Amniotic epithelial cell (primary cell): ENCODE measurements around the gene FUT7.
"Not testable (repeated sequence)": the region's sequence is repeated elsewhere in the genome, so short reads cannot be mapped to it uniquely, and the experiment has no call there.

Experiments
- DNase-seq: peaks from one replicate; pipeline ENCODE4 v3.0.0-alpha.2; 2010; ENCODE audit warnings: low read depth

The FUT7 gene

DNA sequence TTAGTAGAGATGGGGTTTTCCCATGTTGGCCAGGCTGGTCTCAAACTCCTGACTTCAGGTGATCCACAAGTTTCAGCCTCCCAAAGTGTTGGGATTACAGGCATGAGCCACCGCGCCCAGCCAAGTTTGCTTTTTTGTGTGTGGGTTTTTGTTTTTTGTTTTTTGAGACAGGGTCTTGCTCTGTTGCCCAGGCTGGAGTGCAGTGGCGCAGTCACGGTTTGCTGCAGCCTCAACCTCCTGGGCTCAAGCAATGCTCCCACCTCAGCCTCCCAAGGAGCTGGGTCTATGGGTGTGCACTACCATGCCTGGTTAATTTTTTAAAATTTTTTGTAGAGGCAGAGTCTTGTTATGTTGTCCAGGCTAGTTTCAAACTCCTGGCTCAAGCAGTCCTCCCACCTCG lies 1.6 kb upstream of the FUT7 start:
- not testable (repeated sequence) for DNase-seq

DNA sequence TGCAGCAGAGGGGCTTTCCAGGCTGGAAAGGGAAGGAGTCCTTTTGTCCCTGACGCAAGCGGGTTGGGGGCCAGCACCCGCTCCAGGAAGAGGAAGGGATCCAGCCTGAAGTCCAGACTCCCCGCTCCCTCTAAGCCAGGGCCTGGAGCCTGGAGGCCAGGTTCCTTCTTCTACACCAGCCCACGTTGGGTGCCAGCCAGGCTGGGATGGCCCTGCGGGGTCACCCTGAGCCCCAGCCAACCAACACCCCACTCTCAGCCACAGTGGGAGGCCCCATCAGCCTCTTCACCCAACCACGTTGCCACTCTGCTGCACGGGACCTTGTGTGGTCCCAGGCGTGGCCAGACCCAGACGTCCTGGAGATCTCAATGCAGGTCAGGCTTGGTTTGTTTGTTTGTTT lies 970 bp upstream of the FUT7 start:
- no peak for DNase-seq

DNA sequence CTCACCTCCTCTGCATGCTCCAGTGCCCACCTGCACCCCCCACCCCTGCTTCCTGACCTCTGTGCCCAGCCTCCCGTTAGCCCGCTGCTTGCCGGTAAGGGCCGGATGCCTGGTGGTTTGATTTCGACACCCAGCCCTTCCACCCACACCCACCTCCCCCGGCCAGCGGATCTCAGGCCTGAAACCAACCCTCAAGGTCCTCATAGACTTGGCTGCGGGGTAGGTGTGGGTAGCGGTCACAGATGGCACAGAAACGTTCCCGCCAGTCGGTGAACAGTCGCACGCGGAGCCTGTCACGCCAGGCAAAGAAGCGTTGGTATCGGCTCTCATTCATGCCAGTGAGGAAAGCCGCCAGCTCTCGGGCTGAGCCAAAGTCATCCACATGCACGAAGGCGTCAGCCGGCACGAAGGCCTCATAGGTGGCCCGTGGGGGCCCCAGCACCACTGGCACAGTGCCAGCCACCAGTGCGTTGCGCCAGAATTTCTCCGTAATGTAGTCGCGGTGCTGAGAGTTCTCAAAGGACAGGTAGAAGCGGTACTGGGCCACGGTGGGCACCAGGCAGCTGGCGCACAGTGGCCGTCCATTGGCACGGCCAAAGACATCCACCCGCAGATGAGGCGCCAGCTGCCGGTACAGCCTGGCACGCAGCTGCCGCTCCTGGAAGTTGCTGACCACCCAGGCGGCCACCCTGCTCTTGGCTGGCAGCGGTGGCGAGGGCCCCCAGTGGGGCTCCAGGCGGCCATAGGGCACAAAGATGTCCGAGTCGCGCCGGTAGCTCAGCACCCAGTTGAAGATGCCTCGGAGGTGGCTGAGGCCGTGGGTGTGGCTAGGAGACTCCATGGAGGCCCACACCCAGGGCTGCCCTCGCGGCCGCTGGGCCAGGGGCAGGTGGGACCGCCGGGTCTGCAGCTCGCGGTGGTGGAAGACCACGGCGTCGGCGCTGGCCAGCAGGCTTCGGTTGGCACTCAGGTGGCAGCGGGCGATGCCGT lies 1.1 kb downstream of the FUT7 start:
- peak; percentile 53 for DNase-seq

DNA sequence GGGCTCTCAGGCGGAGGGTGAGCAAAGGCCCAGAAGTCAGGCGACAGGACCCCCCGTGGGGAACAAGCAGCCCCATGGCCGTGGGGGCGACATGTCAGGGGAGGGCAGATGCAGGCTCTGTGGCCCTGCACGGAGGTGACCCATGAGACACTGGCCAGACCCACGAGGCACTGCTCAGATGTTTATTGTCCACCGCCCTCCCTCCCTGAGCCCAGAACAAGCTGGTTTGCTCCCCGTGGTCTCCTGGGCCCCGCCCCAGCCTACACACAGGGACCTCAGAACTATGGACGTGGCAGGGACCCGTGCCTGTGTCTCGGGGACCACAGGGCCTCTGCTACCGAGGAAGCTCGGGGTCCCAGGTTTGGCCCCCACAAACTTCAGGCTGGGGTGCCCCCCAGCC lies 1.9 kb downstream of the FUT7 start:
- DNase-seq: no peak

DNA sequence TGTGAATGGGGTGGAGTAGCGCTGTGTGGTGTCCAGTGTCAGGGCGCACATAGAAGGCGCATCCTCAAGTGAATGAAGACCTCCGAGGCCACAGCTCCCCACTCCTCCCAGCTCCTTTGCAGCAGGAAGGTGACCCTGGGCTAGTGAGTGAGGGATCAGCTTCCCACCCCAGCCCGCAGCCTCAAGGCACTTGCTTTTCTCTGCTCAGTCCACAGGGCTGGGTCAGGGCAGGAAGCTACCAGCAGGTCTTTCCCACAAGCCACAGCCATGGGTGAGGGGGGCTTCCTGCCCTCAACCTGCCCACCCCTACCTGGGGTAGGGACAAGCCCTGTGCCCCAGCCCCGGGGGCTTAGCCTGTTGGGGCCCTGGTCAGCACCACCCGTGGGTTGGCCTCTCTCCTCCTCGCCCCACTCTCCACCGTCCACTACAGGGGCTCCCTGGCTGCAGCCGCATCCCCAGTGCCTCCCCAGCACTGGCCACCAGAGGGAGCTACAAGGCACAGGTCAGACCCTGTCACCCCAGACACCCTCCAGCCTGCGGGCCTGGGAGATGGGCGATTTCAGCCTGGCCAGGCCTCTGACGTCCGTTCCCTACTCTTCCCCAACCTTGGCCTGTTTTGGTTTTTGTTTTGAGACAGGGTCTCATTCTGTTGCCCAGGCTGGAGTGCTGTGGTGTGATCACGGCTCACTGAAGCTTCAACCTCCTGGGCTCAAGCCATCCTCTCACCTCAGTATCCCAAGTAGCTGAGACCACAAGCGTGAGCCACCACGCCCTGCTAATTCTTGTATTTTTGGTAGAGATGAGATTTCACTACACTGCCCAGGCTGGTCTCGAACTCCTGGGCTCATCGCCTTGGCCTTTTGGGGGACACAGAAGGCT lies 2.6 kb downstream of the FUT7 start:
- peak; percentile 38 for DNase-seq

DNA sequence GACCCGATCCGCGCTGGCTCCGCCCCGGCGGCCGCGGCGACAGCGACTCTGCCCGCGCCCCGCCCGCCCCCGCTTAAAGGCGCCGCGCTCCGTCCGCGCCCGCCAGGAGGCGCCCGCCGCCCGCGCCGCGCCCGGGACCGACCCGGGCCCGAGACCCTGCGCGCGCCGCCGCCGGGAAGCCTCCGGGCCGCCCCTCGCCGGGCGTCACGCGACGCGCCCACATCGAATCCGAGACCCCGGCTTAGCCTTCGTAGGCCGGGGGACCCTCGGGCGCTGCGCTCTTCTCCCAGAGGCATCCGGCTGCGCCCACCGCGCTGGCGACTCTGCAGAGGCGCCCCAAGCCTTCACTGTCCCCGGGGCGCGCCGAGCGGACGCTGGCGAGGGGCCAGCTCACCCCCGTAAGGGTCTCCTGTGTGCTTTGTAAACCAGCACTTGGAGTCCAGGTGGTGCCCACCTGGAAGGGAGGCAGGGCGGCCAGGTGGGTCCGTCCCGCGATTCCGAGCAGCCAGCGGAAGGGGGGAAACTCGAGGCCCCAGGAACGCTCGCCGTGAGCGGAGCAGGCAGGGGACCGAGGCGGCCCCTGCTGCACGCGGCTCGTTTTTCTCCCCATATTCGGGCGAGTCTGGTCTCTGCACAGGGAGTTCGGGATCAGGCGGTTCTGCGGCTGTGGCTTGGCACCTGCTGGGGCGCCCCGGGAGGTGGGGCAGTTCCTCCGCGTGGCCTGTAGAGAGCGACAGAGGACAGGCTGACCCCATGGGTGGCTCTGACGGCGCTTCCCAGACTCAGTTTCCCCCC lies 3.4 kb downstream of the FUT7 start:
- DNase-seq: no peak

DNA sequence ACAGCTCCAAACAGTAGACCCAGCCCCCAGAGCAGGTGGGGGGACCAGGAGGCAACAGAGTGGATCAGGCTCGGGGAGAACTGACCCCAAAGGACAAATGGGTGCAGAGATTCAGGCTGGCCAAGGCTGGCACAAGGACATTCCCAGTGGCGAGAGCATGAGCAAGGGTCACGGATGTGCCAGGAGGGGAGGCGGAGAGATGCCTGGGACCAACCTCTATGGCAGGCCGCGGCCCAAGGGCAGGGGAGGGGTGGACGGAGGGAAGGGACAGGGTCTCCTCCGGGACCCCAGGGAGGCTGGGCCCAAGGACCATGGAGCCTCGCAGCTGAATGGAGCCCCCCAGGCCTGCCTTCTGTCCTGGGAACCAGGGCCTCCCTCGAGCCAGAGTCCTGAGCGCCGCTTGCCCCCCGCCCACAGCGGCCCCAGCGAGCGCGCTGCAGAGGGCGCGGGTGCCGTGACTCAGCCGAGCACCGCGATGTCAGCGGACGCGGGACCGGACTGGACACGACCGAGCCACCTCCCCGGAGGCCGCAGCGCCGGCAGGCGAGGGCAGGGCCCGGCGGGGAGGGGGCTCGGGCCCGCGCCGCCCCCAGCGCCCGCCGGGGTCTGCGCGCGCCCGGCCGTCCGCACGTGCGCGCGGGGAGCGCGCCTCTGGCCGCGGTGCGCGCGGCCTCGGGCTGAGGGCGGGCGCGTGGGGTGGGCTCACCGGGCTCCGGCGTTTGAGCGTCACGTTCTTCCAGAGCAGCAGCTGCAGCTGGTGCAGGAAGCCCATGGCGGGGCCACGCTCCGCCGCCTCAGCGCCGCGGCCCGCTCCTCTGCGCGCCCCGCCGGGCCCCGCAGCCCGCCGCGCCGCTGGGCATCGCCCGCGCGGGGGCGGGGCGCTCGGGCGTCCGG lies 4.3 kb downstream of the FUT7 start, which contains the start of gene ABCA2:
TSS of gene ABCA2 (minus strand) at position 869 of the 894 bp plus-strand sequence. CDS start at position 772, 97 bp downstream.
- DNase-seq: no peak

GRCh38 chr9:137026828-137027227 lies 5.1 kb downstream of the FUT7 start:
- no peak for DNase-seq

GRCh38 chr9:137026384-137026783 lies 5.5 kb downstream of the FUT7 start:
- no peak for DNase-seq

GRCh38 chr9:137025517-137025966 lies 6.3 kb downstream of the FUT7 start:
- peak; percentile 31 for DNase-seq

DNA sequence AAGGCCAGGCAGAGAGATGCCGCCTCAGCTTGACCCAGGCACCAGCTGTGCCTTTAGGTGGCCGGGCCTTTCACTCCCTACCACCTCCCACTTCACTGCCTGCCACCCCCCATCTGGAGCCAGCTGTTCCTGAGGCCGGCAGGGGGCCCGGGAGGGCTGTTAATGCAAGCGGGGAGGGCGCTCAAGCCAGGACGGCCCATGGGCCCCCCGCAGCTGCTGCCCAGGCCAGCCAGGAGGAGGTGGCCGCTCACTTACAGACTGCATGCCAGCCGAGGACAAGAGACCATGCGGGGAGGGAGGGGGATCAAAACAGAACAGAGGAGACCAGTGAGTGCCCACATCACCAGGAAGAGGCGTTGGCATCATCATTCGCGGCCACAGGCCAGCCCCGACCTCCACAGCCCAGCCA lies 8.3 kb downstream of the FUT7 start:
- no peak for DNase-seq

DNA sequence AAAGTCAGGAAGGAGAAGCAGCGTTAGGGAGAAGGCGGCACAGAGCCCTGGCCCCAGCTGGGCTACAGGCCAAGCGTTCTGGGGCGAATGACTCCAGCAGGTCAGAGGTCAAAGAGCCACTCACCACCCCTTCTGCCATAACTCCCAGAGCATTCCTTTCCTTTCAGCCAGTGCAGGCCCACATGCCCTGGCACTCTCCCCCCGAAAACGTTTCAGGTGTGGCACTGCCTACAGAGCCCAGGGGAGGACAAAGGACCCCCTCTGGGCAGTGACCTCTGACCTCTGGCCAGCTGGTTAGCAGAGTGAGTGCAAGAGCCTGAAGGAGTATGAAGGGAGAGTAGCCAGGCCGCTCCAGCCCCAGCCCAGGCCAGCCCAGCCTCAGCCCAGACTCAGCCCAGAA lies 8.7 kb downstream of the FUT7 start:
- no peak for DNase-seq

GRCh38 chr9:137022662-137023008 lies 9.3 kb downstream of the FUT7 start:
- DNase-seq: no peak

DNA sequence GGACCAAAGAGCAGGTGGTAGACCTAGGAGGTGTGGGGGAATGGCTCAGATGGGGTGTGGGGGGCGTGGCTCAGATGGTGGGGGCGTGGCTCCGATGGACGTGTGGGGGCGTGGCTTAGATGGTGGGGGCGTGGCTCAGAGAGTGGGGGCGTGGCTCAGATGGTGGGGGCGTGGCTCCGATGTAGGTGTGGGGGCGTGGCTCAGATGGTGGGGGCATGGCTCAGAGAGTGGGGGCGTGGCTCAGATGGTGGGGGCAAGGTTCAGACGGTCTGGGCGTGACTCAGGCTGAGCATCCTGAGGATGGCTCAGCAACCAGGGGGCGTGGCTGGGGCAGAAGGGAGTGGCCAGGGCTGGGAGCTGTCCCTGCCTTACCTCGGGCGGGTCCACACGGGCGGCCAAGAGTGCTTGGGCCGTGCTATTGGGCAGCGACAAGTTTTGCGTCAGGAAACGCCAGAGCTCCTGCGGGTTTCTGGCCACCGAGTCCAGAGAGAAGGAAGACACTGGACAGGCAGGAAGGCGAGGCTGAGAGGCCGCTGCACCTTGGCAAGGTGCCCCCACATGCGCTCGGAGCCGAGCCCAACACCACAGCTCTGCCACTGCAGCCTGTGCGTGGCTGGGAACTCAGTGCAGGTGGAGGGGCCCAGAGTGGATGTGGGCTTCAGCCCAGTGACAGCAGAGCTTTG lies 9.8 kb downstream of the FUT7 start:
- peak; percentile 62 for DNase-seq

DNA sequence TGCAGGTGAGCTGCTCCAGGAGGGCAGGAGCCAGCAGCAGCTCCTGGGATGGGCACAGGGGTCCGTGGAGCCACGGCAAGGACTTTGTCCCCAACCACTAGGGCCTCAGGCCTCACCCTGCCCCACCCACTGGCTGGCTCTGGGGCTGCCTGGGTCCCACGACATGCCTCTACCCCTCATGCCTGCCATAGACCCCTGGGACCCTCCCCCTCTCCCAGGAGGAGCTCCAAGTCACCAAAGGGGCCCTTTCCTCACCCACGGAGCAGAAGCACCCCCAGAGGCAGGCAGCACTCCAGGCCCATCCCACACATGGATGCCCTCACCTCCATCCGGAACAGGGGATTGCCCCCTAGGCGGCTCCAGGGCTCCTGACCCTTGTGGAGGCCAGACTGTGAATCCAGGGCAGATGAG lies 10.3 kb downstream of the FUT7 start:
- DNase-seq: no peak

- DNase-seq: no peak
Observed at GRCh38 chr9:137020771-137021567, 10.9 kb downstream of the FUT7 start.

DNA sequence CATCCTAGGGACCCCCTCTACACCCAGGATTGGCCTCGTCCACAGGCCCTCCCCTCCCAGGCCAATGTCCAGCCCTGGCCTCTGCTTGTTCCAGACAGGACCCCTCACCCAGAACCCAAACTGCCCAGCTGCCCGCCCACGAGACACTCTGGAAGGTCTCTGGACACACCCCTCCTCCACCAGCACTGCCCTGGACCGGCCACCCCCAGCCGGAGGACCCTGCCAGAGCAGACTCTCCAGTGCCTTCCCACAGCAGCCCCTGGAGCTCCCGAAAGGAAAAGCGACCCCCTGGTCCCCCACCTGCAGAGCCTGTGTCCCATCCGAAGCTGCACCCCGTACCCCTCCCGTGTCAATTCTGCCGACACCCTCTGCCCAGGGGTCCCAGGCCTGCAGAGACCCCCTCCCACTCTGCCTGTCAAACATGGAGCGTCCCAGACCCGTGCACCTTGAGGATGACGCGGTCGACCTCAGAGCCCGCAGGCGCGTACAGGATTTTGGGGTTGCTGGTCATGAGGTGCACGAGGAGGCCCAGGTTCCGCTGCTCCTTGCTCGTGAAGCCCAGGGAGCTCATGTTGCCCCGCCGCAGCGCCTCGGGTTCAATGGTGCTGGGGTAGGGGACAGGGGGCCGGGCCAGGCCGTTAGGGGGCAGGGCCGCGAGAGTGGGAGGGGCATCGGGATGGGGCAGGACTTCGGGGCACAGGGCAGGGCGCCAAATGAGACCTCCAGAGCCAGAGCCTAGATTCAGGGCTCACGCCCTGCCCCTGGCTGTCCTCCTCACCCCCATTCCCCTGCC lies 11.8 kb downstream of the FUT7 start:
- DNase-seq: no peak

DNA sequence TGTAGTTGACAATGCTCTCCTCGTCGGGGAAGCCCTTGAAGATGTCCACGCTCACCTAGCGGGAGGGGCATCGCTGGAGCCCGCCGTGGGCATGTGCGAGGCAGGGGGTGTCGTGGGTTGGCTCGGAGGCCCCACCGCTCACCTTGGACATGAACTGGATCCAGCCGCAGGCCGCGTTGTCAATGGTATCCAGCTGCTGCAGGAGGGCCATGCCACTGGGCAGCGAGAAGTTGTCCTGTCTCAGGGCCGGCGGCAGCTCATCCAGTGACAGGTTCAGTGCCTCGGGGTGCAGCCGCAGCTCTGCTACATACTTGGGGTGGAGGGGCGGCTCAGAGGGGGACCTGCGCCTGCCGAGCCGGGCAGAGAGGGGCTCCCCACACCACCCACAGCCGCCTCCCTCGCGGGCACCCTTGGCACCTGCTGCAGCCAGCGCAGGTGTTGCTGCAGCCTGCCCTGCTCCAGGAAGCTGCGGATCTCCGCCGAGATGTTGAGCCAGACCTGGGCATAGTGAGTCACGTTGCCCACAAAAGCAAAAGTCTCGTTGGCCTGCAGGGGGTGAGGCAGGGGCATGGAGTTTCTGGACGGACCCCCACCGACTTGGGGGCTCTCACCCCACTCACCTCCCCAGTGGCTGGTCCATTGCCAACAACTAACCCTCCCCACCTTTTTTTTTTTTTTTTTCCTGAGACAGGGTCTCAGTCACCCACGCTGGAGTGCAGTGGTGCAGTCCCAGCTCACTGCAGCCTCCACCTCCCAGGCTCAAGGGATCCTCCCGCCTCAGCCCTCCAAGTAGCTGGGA lies 12.9 kb downstream of the FUT7 start:
- no peak for DNase-seq
